NCI-H345 (cell line): ENCODE measurements around the gene PMS1.
"Not testable (repeated sequence)": the region's sequence is repeated elsewhere in the genome, so short reads cannot be mapped to it uniquely, and the experiment has no call there.

ENCODE experiments used
- DNase-seq: peaks from one replicate; lab custom pipeline; 2025; lab: John Stamatoyannopoulos, UW

The PMS1 gene

GRCh38 chr2:189783927-189784867, at the start of gene PMS1, which contains the start of gene ORMDL1:
Gene PMS1 (plus strand): TSS chr2:189784450. CDS start chr2:189791810, 7,360 bp downstream.
Gene ORMDL1 (minus strand): TSS chr2:189784339. CDS start chr2:189782595, 1,744 bp downstream.
- DNase-seq = peak; percentile 97

- peak; percentile 35 for DNase-seq
These were observed 33.1 kb upstream of the PMS1 start for GRCh38 chr2:189751080-189751658.

GRCh38 chr2:189756311-189756952, 27.8 kb upstream of the PMS1 start:
- no peak for DNase-seq

GRCh38 chr2:189760154-189760553, 24.1 kb upstream of the PMS1 start:
- DNase-seq = not testable (repeated sequence)

GRCh38 chr2:189762229-189762550, 22.1 kb upstream of the PMS1 start:
- no peak for DNase-seq

GRCh38 chr2:189762551-189763298, 21.5 kb upstream of the PMS1 start, which contains the start of gene OSGEPL1:
Gene OSGEPL1 (minus strand): TSS chr2:189762792. CDS start chr2:189761640, 1,152 bp downstream.
- DNase-seq = peak; percentile 95

- DNase-seq = no peak
These were observed 20.2 kb upstream of the PMS1 start for GRCh38 chr2:189763908-189764661.

GRCh38 chr2:189770590-189771322, 13.5 kb upstream of the PMS1 start:
- no peak for DNase-seq

- no peak for DNase-seq
These were observed 12.0 kb upstream of the PMS1 start for GRCh38 chr2:189772212-189772611.

GRCh38 chr2:189782221-189782671, 2.0 kb upstream of the PMS1 start:
- DNase-seq = no peak

GRCh38 chr2:189783451-189783926, 761 bp upstream of the PMS1 start:
- no peak for DNase-seq

- DNase-seq = no peak
These were observed 7.2 kb downstream of the PMS1 start for GRCh38 chr2:189791338-189792042.

GRCh38 chr2:189794310-189794709, 10.1 kb downstream of the PMS1 start:
- DNase-seq = no peak

GRCh38 chr2:189797902-189798301, 13.7 kb downstream of the PMS1 start:
- DNase-seq = no peak

GRCh38 chr2:189798312-189799029, 14.2 kb downstream of the PMS1 start:
- peak; percentile 19 for DNase-seq

GRCh38 chr2:189799030-189799331, 14.7 kb downstream of the PMS1 start:
- DNase-seq = no peak

- DNase-seq = no peak
These were observed 15.3 kb downstream of the PMS1 start for GRCh38 chr2:189799531-189799930.

- DNase-seq = no peak
These were observed 18.2 kb downstream of the PMS1 start for GRCh38 chr2:189802396-189802912.

GRCh38 chr2:189803431-189803830, 19.2 kb downstream of the PMS1 start:
- no peak for DNase-seq
